Heart left ventricle (tissue), 13 donors: ENCODE data around the gene LUC7L3.

ENCODE experiments used
- POLR2A ChIP-seq, 2 donors: fragments of 450-650 bp; IDR thresholded peaks; one replicate each; pipeline ENCODE4 v1.6.1; 2017; ENCODE audit warnings: antibody characterized with exemption in 2 of 2, mild to moderate bottlenecking in 2 of 2, moderate library complexity in 2 of 2
- TF ChIP-seq, protein P1 (sequence below), 12 donors: fragments of 200-600 bp; sonication (generic) in 4 of 12; IDR thresholded peaks; one replicate each; pipeline versions ENCODE4 v1.5.0 to v1.8.0; 2018 to 2022; ENCODE audit warnings: antibody characterized with exemption in 12 of 12, mild to moderate bottlenecking in 5 of 12
- donor health status: ischemic (EF 13 %, LVEDD 7.1; RV severe dilation, severe dysfunction).
- donor health status: DM: no; HTN: yes; CAD: no.
- donor health status: DM: no; HTN: no; CAD: no.
- donor health status: ischemic (EF 25% LVEDD 6.9; RV normal size, moderate dysfunction).
- donor health status: ischemic (EF 25% LVEDD 5.7; RV mildly dilated, moderate dysfunction).
- donor health status: ischemic (EF 35%, LVEDD 5.7; RV mildly dilated, moderate dysfunction).
- donor health status: nonischemic (EF 11% LVEDD 7.7; RV severe dilation, severe dysfunction).
- donor health status: DM: yes; HTN: yes; CAD: no.
- donor health status: PGD.
- donor health status: ischemic (EF 29% LVEDD 5.4; RV normal size, mild dysfunction).
- donor health status: nonischemic (EF 23%, LVEDD 6.1; RV moderate dilation, normal function).

DNA sequence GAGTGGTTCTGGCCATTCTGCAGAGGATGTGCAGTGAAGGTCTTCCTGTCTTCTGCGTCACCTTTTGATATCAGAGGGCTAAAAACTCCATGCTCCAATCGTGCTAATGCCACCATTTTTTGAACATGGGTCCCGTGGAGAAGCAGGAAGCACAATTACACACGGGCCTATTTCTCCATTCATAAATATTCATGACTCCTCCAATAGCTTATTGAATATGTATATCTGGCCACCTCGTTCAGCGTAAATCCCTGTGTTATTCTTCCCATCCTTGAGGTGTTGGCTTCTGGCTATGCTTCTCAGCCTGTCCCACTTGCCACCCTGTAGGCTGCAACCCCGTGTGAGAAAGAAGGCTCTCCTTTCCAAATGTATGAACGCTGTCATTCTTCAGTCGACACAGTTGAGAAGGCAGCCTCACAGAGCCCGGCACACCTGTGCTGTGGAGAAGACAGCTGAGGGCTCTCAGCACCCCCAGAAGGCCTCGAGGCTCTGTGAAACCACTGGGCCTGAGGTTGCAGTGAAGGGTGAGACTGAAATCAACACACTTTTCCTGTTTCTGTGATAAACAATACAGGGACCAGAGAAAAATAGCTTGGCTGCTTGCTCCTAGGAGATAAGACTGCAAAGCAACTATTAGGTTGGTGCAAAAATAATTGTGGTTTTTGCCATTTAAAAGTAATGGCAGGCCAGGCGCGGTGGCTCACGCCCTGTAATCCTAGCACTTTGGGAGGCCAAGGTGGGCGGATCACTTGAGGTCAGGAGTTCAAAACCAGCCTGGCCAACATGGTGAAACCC lies 52.8 kb downstream of the LUC7L3 start:
- TF ChIP-seq, protein P1, sequence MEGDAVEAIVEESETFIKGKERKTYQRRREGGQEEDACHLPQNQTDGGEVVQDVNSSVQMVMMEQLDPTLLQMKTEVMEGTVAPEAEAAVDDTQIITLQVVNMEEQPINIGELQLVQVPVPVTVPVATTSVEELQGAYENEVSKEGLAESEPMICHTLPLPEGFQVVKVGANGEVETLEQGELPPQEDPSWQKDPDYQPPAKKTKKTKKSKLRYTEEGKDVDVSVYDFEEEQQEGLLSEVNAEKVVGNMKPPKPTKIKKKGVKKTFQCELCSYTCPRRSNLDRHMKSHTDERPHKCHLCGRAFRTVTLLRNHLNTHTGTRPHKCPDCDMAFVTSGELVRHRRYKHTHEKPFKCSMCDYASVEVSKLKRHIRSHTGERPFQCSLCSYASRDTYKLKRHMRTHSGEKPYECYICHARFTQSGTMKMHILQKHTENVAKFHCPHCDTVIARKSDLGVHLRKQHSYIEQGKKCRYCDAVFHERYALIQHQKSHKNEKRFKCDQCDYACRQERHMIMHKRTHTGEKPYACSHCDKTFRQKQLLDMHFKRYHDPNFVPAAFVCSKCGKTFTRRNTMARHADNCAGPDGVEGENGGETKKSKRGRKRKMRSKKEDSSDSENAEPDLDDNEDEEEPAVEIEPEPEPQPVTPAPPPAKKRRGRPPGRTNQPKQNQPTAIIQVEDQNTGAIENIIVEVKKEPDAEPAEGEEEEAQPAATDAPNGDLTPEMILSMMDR (IDR thresholded peaks at IDR 0.05) = no peak
- no peak for TF ChIP-seq POLR2A (IDR thresholded peaks at IDR 0.05)
